Activated T-helper 2 cell treated with anti-CD3 and anti-CD28 coated beads, Interferon-gamma antibody, Interleukin-2, Interleukin-4, amounts not matched to agents 10 μg/mL and 5 μg/mL and 100 μg/mL, durations not matched to agents 14 hours and 24 hours and 36 hours (primary cell): ENCODE data around the gene PLEKHS1. TPM values are rescaled to one million over a fixed set of nuclear protein-coding genes. Genes with fewer than 3 reads are reported as not detected.
"Not testable (repeated sequence)": the region's sequence is repeated elsewhere in the genome, so short reads cannot be mapped to it uniquely, and the experiment has no call there.

Experiments used
- DNase-seq: peaks from one replicate; pipeline ENCODE4 v3.0.0; 2021; ENCODE audit warnings: low spot score
- H3K27ac Mint-ChIP-seq: one replicate; pipeline ENCODE4 v1.8.0; 2021; ENCODE audit warnings: mixed read lengths
- H3K27me3 Mint-ChIP-seq: one replicate; pipeline ENCODE4 v1.8.0; 2021; ENCODE audit warnings: low read depth, mixed read lengths
- H3K36me3 Mint-ChIP-seq: one replicate; pipeline ENCODE4 v1.8.0; 2021; ENCODE audit warnings: low read depth, mixed read lengths
- H3K4me1 Mint-ChIP-seq: one replicate; pipeline ENCODE4 v1.8.0; 2021; ENCODE audit warnings: low read depth, mixed read lengths
- H3K4me3 Mint-ChIP-seq: one replicate; pipeline ENCODE4 v1.8.0; 2021; ENCODE audit warnings: low read depth, mild to moderate bottlenecking, moderate library complexity, mixed read lengths
- H3K9me3 Mint-ChIP-seq: one replicate; pipeline ENCODE4 v1.8.0; 2021; ENCODE audit warnings: mixed read lengths
- intact Hi-C: fragments of 100-400 bp; cut with micrococcal nuclease; formaldehyde crosslinking; loops from one replicate; pipeline ENCODE4 v1.15.1; 2023
- total RNA-seq: library from RNA; stranded (reverse); gene quantifications from 2 replicates; pipeline ENCODE4 v1.2.3, GENCODE V29; 2022

The PLEKHS1 gene
- total RNA-seq, 1 donor from 2014 or later: not detected

GRCh38 chr10:113746217-113746957 lies 5.1 kb upstream of the PLEKHS1 start:
- no peak overlapping the region for H3K27ac Mint-ChIP-seq
- H3K36me3 Mint-ChIP-seq: no peaks in the 10 kb centered on the region
- no peaks in the 10 kb centered on the region for H3K4me1 Mint-ChIP-seq
- no peak for DNase-seq
- peaks cover 19% of the 10 kb centered on the region for H3K27me3 Mint-ChIP-seq
- H3K9me3 Mint-ChIP-seq: no peaks in the 10 kb centered on the region
- no peak overlapping the region for H3K4me3 Mint-ChIP-seq
- intact Hi-C loops: no loop called here

DNA sequence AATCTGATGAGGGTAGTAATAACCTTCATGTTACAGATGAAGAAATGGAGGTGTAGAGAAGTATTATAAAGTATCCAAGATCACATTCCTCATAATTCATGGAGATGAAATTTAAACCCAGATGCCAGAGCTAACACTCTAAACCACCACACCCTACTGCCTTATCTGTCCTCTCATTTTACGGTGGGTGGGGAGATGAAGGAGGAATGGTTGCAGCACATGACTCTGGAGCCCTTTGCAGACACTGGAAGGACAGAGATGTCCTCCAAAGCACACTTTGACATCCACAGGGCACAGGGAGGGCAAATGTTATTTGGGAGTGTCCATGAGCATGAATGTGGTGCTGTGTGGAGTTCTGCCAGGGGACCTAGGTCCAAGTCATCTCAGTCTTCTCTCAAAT lies 1.1 kb downstream of the PLEKHS1 start:
- Mint-ChIP-seq H3K4me1 (no peaks in the 10 kb centered on the region), H3K9me3 (no peaks in the 10 kb centered on the region), H3K27ac (no peak overlapping the region), H3K27me3 (peaks cover 17% of the 10 kb centered on the region), H3K36me3 (no peaks in the 10 kb centered on the region), H3K4me3 (no peak overlapping the region)
- DNase-seq: no peak
- intact Hi-C loops: no loop called here

- intact Hi-C loops: no loop called here
- H3K9me3 Mint-ChIP-seq: no peaks in the 10 kb centered on the region
- peaks cover 20% of the 10 kb centered on the region for H3K27me3 Mint-ChIP-seq
- no peaks in the 10 kb centered on the region for H3K4me1 Mint-ChIP-seq
- no peak overlapping the region for H3K27ac Mint-ChIP-seq
- no peaks in the 10 kb centered on the region for H3K36me3 Mint-ChIP-seq
- no peak for DNase-seq
- H3K4me3 Mint-ChIP-seq: no peak overlapping the region
These were observed 1.7 kb downstream of the PLEKHS1 start for GRCh38 chr10:113753020-113753692.

DNA sequence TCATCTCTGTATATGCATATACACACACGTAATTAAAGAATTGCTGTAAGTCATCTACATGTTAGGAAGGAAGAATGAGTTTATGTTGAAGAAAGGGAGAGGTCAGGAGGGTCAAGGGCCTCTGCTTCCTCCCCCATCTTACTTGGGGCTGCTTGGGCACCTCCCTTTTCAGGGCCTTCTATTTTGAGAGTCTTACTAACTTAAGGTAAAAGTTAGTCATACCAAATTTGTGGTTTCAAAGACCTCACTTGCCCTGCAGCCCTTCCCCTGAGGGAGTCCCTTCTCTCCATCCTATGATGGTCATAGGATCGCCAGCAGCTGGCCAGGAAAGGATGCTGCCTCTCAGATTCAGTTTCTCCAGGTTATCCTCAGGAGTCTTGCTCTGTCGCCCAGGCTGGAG lies 2.6 kb downstream of the PLEKHS1 start:
- peaks cover 25% of the 10 kb centered on the region for H3K27me3 Mint-ChIP-seq
- no peak overlapping the region for H3K4me3 Mint-ChIP-seq
- intact Hi-C loops: no loop called here
- no peaks in the 10 kb centered on the region for H3K36me3 Mint-ChIP-seq
- no peak for DNase-seq
- H3K4me1 Mint-ChIP-seq: no peaks in the 10 kb centered on the region
- no peak overlapping the region for H3K27ac Mint-ChIP-seq
- no peaks in the 10 kb centered on the region for H3K9me3 Mint-ChIP-seq

GRCh38 chr10:113754768-113755167 lies 3.3 kb downstream of the PLEKHS1 start:
- no peak overlapping the region for H3K4me3 Mint-ChIP-seq
- no peak overlapping the region for H3K27ac Mint-ChIP-seq
- H3K36me3 Mint-ChIP-seq: no peaks in the 10 kb centered on the region
- no peak for DNase-seq
- intact Hi-C loops: no loop called here
- peaks cover 25% of the 10 kb centered on the region for H3K27me3 Mint-ChIP-seq
- no peaks in the 10 kb centered on the region for H3K9me3 Mint-ChIP-seq
- H3K4me1 Mint-ChIP-seq: no peaks in the 10 kb centered on the region

- Mint-ChIP-seq H3K27me3 (peaks cover 24% of the 10 kb centered on the region), H3K4me1 (no peaks in the 10 kb centered on the region), H3K27ac (no peak overlapping the region), H3K9me3 (no peaks in the 10 kb centered on the region), H3K4me3 (no peak overlapping the region), H3K36me3 (no peaks in the 10 kb centered on the region)
- DNase-seq: no peak
- intact Hi-C loops: no loop called here
These were observed 5.6 kb downstream of the PLEKHS1 start for GRCh38 chr10:113756940-113757543.

DNA sequence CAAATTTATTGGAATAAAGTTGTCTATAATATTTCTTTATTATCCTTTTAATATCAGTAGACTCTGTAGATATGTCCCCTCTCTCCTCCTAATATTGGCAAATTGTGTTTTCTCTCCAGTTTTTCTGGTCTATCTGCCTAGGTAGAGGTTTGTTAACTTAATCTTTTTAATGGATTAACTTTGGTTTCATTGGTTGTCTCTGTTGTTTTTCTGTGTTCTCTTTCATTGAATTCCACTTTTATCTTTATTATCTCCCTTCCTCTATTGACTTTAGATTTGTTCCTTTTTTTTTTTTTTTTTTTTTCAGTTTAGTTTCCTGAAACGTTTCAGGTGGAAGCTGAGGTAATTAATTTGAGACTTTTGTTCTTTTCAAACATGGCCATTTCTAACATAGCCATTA lies 10.6 kb downstream of the PLEKHS1 start:
- intact Hi-C loops: no loop called here

GRCh38 chr10:113764582-113764981 lies 13.1 kb downstream of the PLEKHS1 start:
- Mint-ChIP-seq H3K4me1 (no peaks in the 10 kb centered on the region), H3K4me3 (no peak overlapping the region), H3K27me3 (peaks cover 48% of the 10 kb centered on the region), H3K36me3 (no peaks in the 10 kb centered on the region), H3K27ac (no peak overlapping the region), H3K9me3 (peaks cover 6% of the 10 kb centered on the region)
- DNase-seq: no peak
- intact Hi-C loops: no loop called here

More for the DNA sequence above, 10.6 kb downstream of the PLEKHS1 start:
- Mint-ChIP-seq H3K27me3 (peaks cover 38% of the 10 kb centered on the region), H3K9me3 (peaks cover 6% of the 10 kb centered on the region), H3K36me3 (no peaks in the 10 kb centered on the region), H3K27ac (no peak overlapping the region), H3K4me3 (no peak overlapping the region), H3K4me1 (no peaks in the 10 kb centered on the region)
- DNase-seq: no peak

- intact Hi-C loops: no loop called here
- H3K36me3 Mint-ChIP-seq: no peaks in the 10 kb centered on the region
- no peaks in the 10 kb centered on the region for H3K4me1 Mint-ChIP-seq
- DNase-seq: no peak
- peaks cover 43% of the 10 kb centered on the region for H3K27me3 Mint-ChIP-seq
- peaks cover 6% of the 10 kb centered on the region for H3K9me3 Mint-ChIP-seq
- no peak overlapping the region for H3K27ac Mint-ChIP-seq
- H3K4me3 Mint-ChIP-seq: no peak overlapping the region
These were observed 14.4 kb downstream of the PLEKHS1 start for GRCh38 chr10:113765910-113766309.

- Mint-ChIP-seq H3K27ac (no peak overlapping the region), H3K4me1 (no peaks in the 10 kb centered on the region), H3K9me3 (peaks cover 6% of the 10 kb centered on the region), H3K27me3 (peaks cover 41% of the 10 kb centered on the region), H3K4me3 (no peak overlapping the region), H3K36me3 (no peaks in the 10 kb centered on the region)
- intact Hi-C loops: no loop called here
- DNase-seq: no peak
These were observed 15.7 kb downstream of the PLEKHS1 start for GRCh38 chr10:113767222-113767621.

DNA sequence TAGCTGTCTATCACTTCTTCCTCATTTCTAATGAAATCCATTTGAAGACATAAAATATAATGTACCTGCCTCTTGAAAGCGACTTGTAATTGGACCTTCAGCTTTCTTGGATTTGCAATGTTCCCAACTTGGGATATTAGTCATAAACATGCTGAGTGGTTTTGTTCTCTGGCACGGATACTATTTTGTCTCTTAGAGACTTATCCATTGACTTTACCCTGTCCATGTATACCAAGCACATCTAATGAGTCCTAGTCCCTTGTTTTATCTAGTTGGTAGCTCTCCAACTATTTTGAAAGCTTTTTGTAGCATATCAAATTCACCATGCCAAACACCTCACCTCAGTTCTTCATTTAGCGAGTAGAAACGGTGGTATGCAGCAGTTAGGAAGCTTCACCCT lies 18.9 kb downstream of the PLEKHS1 start:
- peaks cover 31% of the 10 kb centered on the region for H3K27me3 Mint-ChIP-seq
- no peaks in the 10 kb centered on the region for H3K9me3 Mint-ChIP-seq
- DNase-seq: no peak
- intact Hi-C loops: no loop called here
- no peaks in the 10 kb centered on the region for H3K36me3 Mint-ChIP-seq
- H3K4me1 Mint-ChIP-seq: no peaks in the 10 kb centered on the region
- H3K27ac Mint-ChIP-seq: no peak overlapping the region
- H3K4me3 Mint-ChIP-seq: no peak overlapping the region

GRCh38 chr10:113771131-113771530 lies 19.6 kb downstream of the PLEKHS1 start:
- H3K27ac Mint-ChIP-seq, DNase-seq, intact Hi-C loops, H3K36me3 Mint-ChIP-seq, H3K4me1 Mint-ChIP-seq, H3K4me3 Mint-ChIP-seq, H3K9me3 Mint-ChIP-seq: not testable (repeated sequence)
- peaks cover 33% of the 10 kb centered on the region for H3K27me3 Mint-ChIP-seq

DNA sequence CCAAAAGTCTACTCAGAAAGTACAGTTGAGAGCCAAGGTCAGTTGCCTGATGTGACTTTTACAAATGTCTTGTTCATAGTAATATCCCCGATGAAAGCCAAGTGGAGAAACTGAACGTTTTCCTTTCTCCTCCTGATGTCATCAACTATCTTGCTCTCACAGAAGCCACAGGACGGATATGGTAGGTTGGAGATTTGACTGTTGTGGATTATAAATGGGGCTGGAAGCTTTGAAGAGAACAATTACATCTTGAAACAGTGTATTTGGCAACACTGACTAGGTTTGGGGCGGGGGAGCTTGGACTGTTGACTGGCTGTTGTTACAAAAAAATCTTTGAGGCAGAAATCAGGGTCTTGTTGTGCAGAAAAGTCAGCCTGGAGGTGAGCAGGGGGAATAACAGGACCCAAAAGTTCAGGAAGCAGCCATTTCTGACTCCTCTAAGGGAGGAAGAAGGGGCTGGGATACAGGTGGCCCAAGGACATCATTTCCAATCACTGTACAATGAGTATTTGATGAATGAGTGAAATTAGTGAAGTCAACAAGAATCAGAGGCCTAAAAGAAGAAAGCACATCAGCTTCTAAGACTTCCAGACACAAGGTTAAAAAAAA lies 24.3 kb downstream of the PLEKHS1 start:
- DNase-seq: no peak
- H3K27me3 Mint-ChIP-seq: peaks cover 18% of the 10 kb centered on the region
- H3K27ac Mint-ChIP-seq: no peak overlapping the region
- no peaks in the 10 kb centered on the region for H3K4me1 Mint-ChIP-seq
- H3K36me3 Mint-ChIP-seq: no peaks in the 10 kb centered on the region
- intact Hi-C loops: no loop called here
- H3K4me3 Mint-ChIP-seq: no peak overlapping the region
- H3K9me3 Mint-ChIP-seq: no peaks in the 10 kb centered on the region
